ENCODE measurements around the gene ZSWIM6.

- TF ChIP-seq CTCF (IDR thresholded peaks at IDR 0.05) (no peak), POLR2A (IDR thresholded peaks at IDR 0.05) (no peak)
Observed at GRCh38 chr5:61567337-61567736, 235.3 kb downstream of the ZSWIM6 start.
